CD4-positive, CD25-positive, alpha-beta regulatory T cell (primary cell): ENCODE data around the gene PPEF1. TPM values are rescaled to one million over a fixed set of nuclear protein-coding genes. Genes with fewer than 3 reads are reported as not detected.
"Not testable (repeated sequence)": the region's sequence is repeated elsewhere in the genome, so short reads cannot be mapped to it uniquely, and the experiment has no call there.

Source experiments
- ATAC-seq, 2 donors: fragments of 150-1000 bp; cut with Tn5 transposase; one replicate each; pipeline ENCODE4 v1.10.0; 2021; ENCODE audit warnings: low read depth in 2 of 2, moderate number of reproducible peaks in 2 of 2, moderate library complexity in 1 of 2
- DNase-seq, 3 donors: peaks; one replicate each; pipeline versions ENCODE4 v3.0.0 to v3.0.0-alpha.2; 2012 to 2022; ENCODE audit warnings: mixed read lengths in 1 of 3
- H3K27ac ChIP-seq: one replicate; pipeline ENCODE4 v1.7.0; 2013; ENCODE audit warnings: mild to moderate bottlenecking, low read length; ENCODE audit not compliant: insufficient read depth, poor library complexity, severe bottlenecking
- H3K27me3 ChIP-seq: one replicate; pipeline ENCODE4 v1.7.0; 2013; ENCODE audit warnings: low read length; ENCODE audit not compliant: control insufficient read depth, insufficient read depth
- H3K36me3 ChIP-seq: one replicate; pipeline ENCODE4 v1.7.0; 2013; ENCODE audit warnings: mild to moderate bottlenecking, low read length, moderate library complexity; ENCODE audit not compliant: control insufficient read depth, insufficient read depth
- H3K4me1 ChIP-seq: 2 replicates; pipeline ENCODE4 v1.7.0; 2013; ENCODE audit warnings: mild to moderate bottlenecking, low read length; ENCODE audit not compliant: insufficient read depth, control insufficient read depth, poor library complexity, severe bottlenecking
- H3K4me3 ChIP-seq: one replicate; pipeline ENCODE4 v1.7.0; 2013; ENCODE audit warnings: low read depth, mild to moderate bottlenecking, low read length, moderate library complexity
- H3K9me3 ChIP-seq, 2 experiments: 1 replicate in 1 of 2; 2 replicates in 1 of 2; pipeline ENCODE4 v1.7.0; 2013; ENCODE audit warnings: low read length in 2 of 2, mild to moderate bottlenecking in 1 of 2, moderate library complexity in 1 of 2; ENCODE audit not compliant: control insufficient read depth in 2 of 2
- H3K27ac Mint-ChIP-seq, 3 donors: one replicate each; pipeline ENCODE4 v1.8.0; 2020 to 2022; ENCODE audit warnings: mild to moderate bottlenecking in 3 of 3, mixed read lengths in 3 of 3, moderate library complexity in 2 of 3
- H3K27me3 Mint-ChIP-seq: one replicate; pipeline ENCODE4 v1.8.0; 2022; ENCODE audit warnings: mild to moderate bottlenecking, mixed read lengths
- H3K36me3 Mint-ChIP-seq: one replicate; pipeline ENCODE4 v1.8.0; 2020; ENCODE audit warnings: mixed read lengths
- H3K4me1 Mint-ChIP-seq, 4 donors: one replicate each; pipeline ENCODE4 v1.8.0; 2020 to 2022; ENCODE audit warnings: mixed read lengths in 4 of 4, mild to moderate bottlenecking in 1 of 4
- H3K4me3 Mint-ChIP-seq, 4 donors: one replicate each; pipeline ENCODE4 v1.8.0; 2020 to 2022; ENCODE audit warnings: mild to moderate bottlenecking in 4 of 4, mixed read lengths in 4 of 4, moderate library complexity in 3 of 4
- H3K9me3 Mint-ChIP-seq, 7 donors: one replicate each; pipeline ENCODE4 v1.8.0; 2020 to 2022; ENCODE audit warnings: mixed read lengths in 7 of 7, mild to moderate bottlenecking in 3 of 7, moderate library complexity in 2 of 7
- polyA plus RNA-seq, 4 donors: library from polyadenylated mRNA; unstranded; fragments of 300-500 nt; fragmentation: Illumina TruSeq; gene quantifications; one replicate each; pipeline ENCODE4 v1.2.3, GENCODE V29; 2021
- total RNA-seq: library from RNA; stranded (reverse); gene quantifications from one replicate; pipeline ENCODE4 v1.2.3, GENCODE V29; 2022

Gene PPEF1
- total and polyA plus RNA-seq, 5 donors from 2014 or later, result 0.59 TPM; not detected in 4

DNA sequence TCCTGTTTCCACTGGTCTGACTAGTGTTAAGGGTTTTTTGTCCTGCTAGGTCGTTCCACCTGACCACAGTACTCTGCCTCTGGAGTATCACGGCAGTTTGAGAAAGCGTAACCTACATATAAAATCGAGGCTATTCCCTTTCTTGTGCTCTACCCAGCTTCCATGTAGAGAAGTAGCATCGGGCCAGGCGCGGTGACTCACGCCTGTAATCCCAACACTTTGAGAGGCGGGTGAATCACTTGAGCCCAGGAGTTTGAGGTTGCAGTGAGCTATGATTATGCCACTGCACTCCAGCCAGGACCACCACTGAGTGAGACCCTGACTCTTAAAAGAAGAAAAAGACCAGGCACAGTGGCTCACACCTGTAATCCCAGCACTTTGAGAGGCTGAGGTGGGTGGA lies 7.5 kb downstream of the PPEF1 start:
- H3K4me1 ChIP-seq, result no peaks in the 10 kb centered on the region
- Mint-ChIP-seq H3K27me3 (peaks cover 9% of the 10 kb centered on the region), H3K4me1 (no peaks in the 10 kb centered on the region), H3K36me3 (no peaks in the 10 kb centered on the region), H3K27ac (no peak overlapping the region), H3K9me3 (peaks cover 0 to 2% (median 0%) of the 10 kb centered on the region in 7 donors), H3K4me3 (no peak overlapping the region)
- DNase-seq (no peak), ATAC-seq (no peak)
- H3K4me3 ChIP-seq, result no peak overlapping the region
- H3K27me3 ChIP-seq, result no peaks in the 10 kb centered on the region
- no peaks in the 10 kb centered on the region for H3K9me3 ChIP-seq
- no peaks in the 10 kb centered on the region for H3K36me3 ChIP-seq
- H3K27ac ChIP-seq, result no peak overlapping the region

DNA sequence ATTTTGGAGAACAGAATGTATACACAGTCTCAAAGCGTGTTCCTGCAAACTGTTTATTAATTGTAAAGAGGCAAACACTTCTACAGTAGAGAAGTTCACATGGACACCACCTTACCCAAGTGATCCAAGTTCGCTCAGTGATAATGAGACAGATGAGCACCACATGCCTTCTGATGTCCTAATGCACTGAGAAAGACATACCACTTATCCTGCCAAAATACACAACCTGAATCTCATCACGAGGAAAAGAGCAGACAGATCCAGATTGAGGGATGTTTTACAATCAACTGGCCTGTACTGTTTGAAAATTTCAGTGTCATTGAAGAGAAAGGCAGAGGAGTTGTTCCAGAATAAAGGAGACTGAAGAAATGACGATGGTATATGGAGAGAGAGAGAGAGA lies 12.4 kb downstream of the PPEF1 start:
- no peaks in the 10 kb centered on the region for H3K36me3 ChIP-seq
- no peak overlapping the region for H3K27ac ChIP-seq
- H3K27me3 Mint-ChIP-seq, result peaks cover 9% of the 10 kb centered on the region
- H3K36me3 Mint-ChIP-seq, result no peaks in the 10 kb centered on the region
- H3K27me3 ChIP-seq, result no peaks in the 10 kb centered on the region
- ATAC-seq (no peak), DNase-seq (no peak)
- no peak overlapping the region for H3K4me3 ChIP-seq
- H3K4me1 ChIP-seq, result no peaks in the 10 kb centered on the region
- peaks cover 0 to 1% (median 0%) of the 10 kb centered on the region in 4 donors for H3K4me1 Mint-ChIP-seq
- no peak overlapping the region for H3K4me3 Mint-ChIP-seq
- H3K9me3 ChIP-seq, result no peaks in the 10 kb centered on the region
- H3K9me3 Mint-ChIP-seq, result peaks cover 0 to 2% (median 0%) of the 10 kb centered on the region in 7 donors
- H3K27ac Mint-ChIP-seq, result no peak overlapping the region

DNA sequence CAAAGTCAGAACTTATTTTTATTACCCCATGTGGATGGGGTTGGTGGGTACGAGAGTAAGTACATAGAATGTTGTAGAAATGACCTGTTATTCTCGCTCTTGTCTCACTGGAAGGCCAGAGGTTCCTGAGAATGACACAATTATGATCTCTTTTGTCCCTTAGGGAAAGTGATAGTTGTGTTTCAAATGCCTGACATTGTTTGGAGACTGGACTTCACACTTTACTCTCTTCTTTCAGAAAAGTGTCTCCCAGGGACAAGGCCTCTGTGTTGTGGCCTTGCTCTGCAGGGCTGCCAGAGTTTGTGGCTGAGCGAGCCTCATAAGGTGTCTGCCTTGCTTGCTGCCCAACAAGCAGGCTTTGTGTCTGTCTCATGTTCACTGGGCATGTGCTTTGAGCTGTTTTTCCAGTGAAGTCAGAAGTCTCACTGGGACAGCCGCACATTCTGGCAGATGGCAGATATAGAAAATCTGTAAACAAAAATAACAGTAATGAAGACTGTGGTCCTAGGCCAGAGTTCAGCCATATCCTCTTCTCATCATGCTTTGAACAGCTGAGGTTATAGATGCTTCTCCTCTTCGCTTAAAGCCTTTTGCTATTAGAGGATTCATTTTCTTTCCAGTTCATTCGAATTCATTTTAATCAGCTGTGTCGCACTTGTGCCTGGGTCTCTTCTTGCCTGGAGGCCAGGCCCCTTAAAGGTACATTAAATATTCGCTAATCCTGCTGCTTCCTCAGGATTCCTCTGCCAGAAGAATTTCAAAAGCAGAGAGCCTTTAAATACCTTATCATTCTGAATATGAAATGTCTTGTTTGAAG lies 14.4 kb downstream of the PPEF1 start:
- Histone ChIP-seq H3K4me3 (no peak overlapping the region), H3K27ac (no peak overlapping the region), H3K4me1 (no peaks in the 10 kb centered on the region), H3K27me3 (no peaks in the 10 kb centered on the region), H3K9me3 (no peaks in the 10 kb centered on the region), H3K36me3 (no peaks in the 10 kb centered on the region)
- DNase-seq (no peak), ATAC-seq (no peak)
- Mint-ChIP-seq H3K27me3 (peaks cover 4% of the 10 kb centered on the region), H3K27ac (no peak overlapping the region), H3K9me3 (peaks cover 0 to 4% (median 0%) of the 10 kb centered on the region in 7 donors), H3K4me1 (peaks cover 0 to 7% (median 0%) of the 10 kb centered on the region in 4 donors), H3K36me3 (no peaks in the 10 kb centered on the region), H3K4me3 (no peak overlapping the region)

DNA sequence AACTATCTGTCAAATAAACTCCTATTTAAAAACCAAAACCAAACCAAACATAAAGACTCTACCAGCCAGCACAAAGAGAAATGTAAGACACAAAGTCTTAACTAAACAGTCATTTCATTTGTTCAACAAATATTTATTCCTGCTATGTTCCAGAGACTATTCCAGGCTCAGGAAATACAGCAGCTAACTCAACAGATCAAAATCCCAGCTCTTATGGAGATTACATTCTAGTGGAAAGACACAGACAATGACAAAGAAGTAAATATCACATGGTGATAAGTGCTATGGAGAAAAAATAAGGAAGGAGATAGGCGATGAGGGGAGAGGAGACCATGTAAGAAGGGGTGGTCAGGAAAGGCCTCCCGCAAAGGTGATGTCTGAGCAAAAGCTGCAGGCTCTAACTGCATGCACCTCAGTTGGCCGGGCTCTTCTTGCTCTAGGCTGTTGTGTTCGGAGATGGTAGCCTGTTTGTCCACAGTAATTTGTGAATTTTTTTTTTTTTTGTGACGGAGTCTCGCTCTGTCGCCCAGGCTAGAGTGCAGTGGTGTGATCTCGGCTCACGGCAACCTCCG lies 15.1 kb downstream of the PPEF1 start:
- Histone ChIP-seq H3K27me3 (no peaks in the 10 kb centered on the region), H3K27ac (no peak overlapping the region), H3K36me3 (no peaks in the 10 kb centered on the region), H3K4me3 (no peak overlapping the region), H3K4me1 (no peaks in the 10 kb centered on the region), H3K9me3 (no peaks in the 10 kb centered on the region)
- Mint-ChIP-seq H3K36me3 (no peaks in the 10 kb centered on the region), H3K27ac (no peak overlapping the region), H3K9me3 (peaks cover 0 to 3% (median 0%) of the 10 kb centered on the region in 7 donors), H3K4me1 (peaks cover 0 to 7% (median 0%) of the 10 kb centered on the region in 4 donors), H3K27me3 (peaks cover under 1% of the 10 kb centered on the region), H3K4me3 (no peak overlapping the region)
- ATAC-seq (no peak), DNase-seq (no peak)

DNA sequence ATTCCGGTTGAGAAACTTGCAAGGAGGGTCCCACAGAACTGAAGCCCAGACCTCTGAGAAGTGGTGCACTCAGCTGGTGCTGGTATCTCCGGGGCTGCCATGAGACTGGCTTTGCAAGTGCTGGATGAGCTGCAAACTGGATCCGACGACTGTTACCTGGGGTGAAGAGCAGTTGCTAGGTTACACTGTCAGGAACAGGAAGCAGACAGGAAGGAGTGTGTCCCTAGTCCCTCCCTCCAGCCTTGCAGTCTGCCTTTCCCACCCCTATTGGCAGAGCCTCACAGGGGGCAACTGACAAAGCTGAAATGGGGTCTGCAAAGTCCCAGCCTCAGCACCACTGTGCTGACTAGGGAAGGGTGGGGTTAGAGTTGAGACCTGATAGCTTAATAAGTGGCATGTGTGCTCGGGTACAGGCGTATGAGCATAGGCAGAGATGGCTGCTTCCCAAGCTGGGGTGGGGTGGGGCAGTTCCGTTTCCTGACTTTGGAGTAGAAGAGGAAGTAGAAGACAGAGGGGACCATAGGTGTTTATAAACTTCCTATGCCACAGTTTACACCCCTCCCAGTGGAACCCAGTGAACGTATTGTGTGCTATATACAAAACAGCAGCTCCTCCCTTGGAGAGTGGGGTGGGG lies 18.0 kb downstream of the PPEF1 start:
- Mint-ChIP-seq H3K9me3 (peaks cover 0 to 6% (median 0%) of the 10 kb centered on the region in 7 donors), H3K27ac (no peak overlapping the region), H3K36me3 (no peaks in the 10 kb centered on the region), H3K4me3 (peak overlapping the region in 1 of 4 donors; percentile 21), H3K27me3 (no peaks in the 10 kb centered on the region), H3K4me1 (peaks cover 0 to 7% (median 0%) of the 10 kb centered on the region in 4 donors)
- Histone ChIP-seq H3K4me3 (no peak overlapping the region), H3K4me1 (no peaks in the 10 kb centered on the region), H3K36me3 (no peaks in the 10 kb centered on the region), H3K9me3 (no peaks in the 10 kb centered on the region), H3K27me3 (no peaks in the 10 kb centered on the region), H3K27ac (no peak overlapping the region)
- no peak for ATAC-seq
- DNase-seq, result no peak

DNA sequence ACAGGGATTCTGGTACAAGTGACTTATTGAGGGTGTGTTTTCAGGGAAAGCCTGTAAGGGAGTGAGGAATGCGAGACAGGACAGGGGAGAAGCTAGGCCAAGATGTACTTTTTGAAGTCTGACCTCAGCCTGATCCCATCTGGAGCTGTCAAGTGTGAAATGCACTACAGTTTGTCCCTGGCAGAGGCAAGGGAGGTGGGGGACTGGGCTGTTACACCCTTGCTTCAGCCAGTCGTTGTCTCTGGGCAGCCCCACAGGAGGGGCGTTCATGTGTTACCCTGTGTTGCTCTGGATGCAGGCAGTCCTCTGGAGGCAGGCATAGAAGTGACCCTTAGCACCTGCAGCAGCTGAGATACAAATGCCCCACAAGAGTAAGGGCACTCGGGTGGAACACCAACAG lies 25.8 kb downstream of the PPEF1 start:
- Mint-ChIP-seq H3K4me1 (no peaks in the 10 kb centered on the region), H3K4me3 (no peak overlapping the region), H3K27me3 (no peaks in the 10 kb centered on the region), H3K9me3 (peaks cover 0 to 6% (median 0%) of the 10 kb centered on the region in 7 donors), H3K36me3 (no peaks in the 10 kb centered on the region), H3K27ac (peak overlapping the region in 1 of 3 donors; percentile 56)
- Histone ChIP-seq H3K36me3 (no peaks in the 10 kb centered on the region), H3K27me3 (no peaks in the 10 kb centered on the region), H3K27ac (no peak overlapping the region), H3K9me3 (no peaks in the 10 kb centered on the region), H3K4me1 (no peaks in the 10 kb centered on the region), H3K4me3 (no peak overlapping the region)
- ATAC-seq (no peak), DNase-seq (no peak)

DNA sequence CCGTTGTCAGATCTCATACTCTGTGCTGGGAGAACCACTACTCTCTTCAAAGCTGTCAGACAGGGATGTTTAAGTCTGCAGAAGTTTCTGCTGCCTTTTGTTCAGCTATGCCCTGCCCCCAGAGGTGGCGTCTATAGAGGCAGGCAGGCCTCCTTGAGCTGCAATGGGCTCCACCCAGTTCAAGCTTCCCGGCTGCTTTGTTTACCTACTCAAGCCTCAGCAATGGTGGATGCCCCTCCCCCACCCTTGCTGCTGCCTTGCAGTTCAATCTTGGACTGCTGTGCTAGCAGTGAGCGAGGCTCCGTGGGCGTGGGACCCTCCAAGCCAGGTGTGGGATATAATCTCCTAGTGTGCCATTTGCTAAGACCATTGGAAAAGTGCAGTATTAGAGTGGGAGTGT lies 32.2 kb downstream of the PPEF1 start:
- not testable (repeated sequence) for ATAC-seq, H3K27ac ChIP-seq, H3K9me3 ChIP-seq, H3K4me1 ChIP-seq, H3K36me3 ChIP-seq, H3K4me3 ChIP-seq, H3K9me3 Mint-ChIP-seq, H3K27me3 ChIP-seq, H3K4me1 Mint-ChIP-seq, H3K4me3 Mint-ChIP-seq, H3K27ac Mint-ChIP-seq, H3K36me3 Mint-ChIP-seq, DNase-seq, H3K27me3 Mint-ChIP-seq
